ENCODE measurements around the gene HMBS.
"Not testable (repeated sequence)": the region's sequence is repeated elsewhere in the genome, so short reads cannot be mapped to it uniquely, and the experiment has no call there.

The HMBS gene

DNA sequence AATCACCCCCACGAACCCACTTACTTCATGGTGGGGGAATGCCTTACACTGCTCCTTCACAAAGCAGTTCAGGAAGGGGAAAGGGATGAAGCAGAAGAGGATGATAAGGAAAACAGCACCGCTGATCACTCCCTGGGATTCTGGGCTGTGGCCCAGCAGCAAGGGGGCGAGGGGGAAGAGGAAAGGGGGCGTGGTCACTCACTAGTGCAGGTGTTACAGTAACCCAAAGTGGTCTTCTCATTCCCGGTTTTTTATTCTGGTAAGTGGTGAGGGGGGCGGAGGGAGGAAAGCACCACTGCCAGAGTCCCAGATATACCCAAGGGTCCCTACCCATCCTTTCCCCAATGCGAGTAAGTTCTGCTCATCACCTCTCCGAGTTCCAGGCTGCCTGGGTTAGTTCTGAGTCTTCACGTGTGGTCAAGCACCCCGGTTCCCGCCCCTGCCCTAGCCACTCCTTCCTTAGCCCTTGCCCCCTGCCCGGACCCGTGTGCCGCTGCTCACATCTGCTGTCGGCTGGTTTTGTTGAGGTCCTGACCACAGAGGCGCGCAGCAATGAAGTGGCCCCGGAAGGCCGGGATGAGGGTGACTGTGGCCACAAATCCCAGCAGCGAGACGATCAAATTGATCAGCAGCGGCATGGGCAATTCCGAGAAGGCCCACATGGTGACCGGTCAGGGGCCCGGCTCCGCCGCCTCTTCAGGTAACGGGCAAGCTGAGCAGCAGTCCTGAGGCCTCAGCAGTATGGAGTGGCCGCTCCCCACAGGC lies 16.5 kb downstream of the HMBS start:
- DNase-seq (ENCODE audit: low read depth, low spot score) = no peak

- DNase-seq (ENCODE audit: low read depth, low spot score) = peak; percentile 97
Observed at GRCh38 chr11:119101759-119102423, 17.2 kb downstream of the HMBS start, which contains the start of gene DPAGT1. Gene DPAGT1 (minus strand): TSS chr11:119101853. CDS start chr11:119101655, 198 bp downstream.

DNA sequence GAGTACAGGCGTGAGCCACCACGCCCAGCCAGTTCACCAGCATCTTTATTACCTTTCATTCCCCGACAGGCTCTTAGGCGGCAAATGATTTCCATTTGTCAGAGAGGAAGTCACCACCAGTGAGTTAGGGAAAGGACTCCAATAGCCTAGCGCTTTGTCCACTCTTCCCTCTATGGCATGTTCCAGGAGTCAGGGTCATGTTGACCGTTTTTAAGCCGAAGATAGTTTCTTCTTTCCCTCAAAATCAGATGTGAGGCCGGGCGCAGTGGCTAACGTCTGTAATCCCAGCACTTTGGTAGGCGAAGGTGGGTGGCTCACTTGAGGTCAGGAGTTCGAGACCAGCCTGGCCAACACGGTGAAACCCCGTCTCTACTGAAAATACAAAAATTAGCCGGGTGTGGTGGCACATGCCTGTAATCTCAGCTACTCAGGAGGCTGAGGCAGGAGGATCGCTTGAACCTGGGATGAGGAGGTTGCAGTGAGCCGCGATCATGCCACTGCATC lies 18.5 kb downstream of the HMBS start:
- not testable (repeated sequence) for DNase-seq (ENCODE audit: low read depth, low spot score)

DNA sequence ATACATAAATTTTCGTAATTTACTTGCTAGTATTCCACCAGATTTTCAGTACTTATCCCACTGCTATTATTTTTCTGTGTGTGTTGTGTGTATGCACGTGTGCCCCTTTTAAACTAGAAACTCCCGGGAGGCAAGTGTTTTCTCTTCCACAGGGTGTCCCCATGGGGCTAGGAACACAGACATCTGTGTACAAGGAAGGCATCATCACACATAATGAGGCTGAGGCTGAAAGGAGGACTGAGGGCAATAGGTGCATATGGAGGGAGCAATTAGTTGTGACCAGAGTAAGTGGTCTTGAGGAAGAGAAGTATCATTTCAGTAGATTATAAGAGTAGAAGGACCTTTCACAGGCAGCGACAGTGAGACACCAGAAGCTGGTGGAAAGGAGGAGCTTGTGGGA lies 19.1 kb downstream of the HMBS start:
- no peak for DNase-seq (ENCODE audit: low read depth, low spot score)

DNA sequence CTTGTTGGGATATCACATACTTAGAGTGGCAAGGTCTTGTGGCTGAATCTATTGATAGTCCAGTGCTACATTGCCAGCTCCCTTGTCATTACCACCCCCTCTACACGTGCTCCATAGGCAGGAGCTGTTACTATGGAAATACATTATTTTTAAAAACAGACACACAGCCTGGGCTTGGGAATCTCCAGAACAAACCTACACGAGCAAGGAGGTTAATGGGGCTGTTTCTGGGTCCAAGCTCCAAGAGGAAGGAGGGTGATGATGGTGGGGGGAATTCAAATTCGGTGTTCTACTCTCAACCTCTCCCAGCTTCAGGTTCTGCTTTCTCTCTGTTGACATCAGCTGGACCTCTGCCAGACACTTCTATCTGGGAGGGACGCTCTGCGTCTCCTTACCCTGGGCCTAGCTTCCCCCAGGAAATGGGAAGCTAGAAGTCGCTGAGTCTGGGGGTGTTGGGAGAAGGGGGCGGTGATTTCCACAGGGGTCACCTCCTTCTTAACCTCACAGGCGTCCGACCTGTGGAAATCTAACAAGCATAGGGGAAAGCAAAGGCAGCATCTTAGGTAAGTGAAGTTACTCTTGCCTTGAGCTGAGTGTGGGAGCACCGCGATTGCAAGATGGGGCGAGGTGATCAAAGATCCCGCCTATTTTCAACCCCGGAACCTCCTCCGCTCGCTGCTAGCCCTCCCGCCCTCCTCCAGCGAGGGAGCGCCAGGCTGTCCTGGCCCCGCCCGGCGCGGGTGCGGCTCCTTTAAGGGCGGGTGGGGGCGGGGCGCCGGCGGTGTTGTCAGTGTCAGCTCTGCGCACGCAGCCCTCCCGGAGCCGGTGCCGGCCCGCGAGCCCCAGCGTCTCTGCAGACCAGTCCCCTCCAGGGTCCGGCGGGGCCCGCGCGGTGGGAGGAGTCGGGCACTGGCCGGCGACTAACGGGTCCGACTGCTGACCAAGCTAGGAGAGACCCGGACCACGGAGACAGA lies 22.2 kb downstream of the HMBS start, which contains the start of gene C2CD2L:
Gene C2CD2L, plus strand, starts transcription at position 781 of the 974 bp plus-strand sequence. CDS start 398 bp downstream, outside the sequence.
- peak; percentile 95 for DNase-seq (ENCODE audit: low read depth, low spot score)

- DNase-seq (ENCODE audit: low read depth, low spot score) = peak; percentile 44
Observed at GRCh38 chr11:119107538-119108145, 23.0 kb downstream of the HMBS start.

DNA sequence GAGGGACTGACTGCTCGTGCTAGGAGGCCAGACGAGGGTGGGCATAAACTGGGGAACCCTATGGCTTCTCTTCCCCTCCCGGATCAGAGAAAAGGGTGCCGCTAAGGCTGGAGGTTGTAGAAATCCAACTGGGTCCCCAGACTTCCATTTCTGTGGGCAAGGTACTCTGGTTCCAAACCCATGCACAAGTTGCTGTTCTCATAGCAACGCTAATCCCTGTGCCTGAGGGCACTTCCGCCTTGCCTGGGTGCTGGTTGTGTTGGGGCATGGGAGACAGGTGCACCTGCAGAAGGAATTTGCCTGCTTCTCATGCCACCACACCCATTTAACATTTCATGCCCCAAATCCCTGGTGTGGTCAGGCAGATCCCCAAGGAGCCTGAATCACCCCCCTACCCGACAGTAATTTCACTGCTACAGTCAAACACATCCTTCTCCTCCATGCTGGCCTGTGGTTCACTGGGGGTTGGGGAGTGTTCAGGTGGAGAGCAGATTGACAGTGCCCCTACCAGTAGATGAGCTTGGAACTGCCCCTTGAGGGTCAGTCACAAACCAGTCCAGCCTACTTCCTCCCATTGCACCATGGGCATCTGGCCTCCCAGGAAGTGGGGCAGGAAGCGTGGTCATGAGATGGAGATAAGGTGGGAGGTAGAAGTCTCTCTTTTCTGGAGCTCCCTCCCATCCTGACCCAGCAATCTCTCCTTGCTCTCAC lies 23.6 kb downstream of the HMBS start:
- peak; percentile 30 for DNase-seq (ENCODE audit: low read depth, low spot score)

GRCh38 chr11:119108857-119109221 lies 24.2 kb downstream of the HMBS start:
- no peak for DNase-seq (ENCODE audit: low read depth, low spot score)

GRCh38 chr11:119109843-119110242 lies 25.2 kb downstream of the HMBS start:
- no peak for DNase-seq (ENCODE audit: low read depth, low spot score)

DNA sequence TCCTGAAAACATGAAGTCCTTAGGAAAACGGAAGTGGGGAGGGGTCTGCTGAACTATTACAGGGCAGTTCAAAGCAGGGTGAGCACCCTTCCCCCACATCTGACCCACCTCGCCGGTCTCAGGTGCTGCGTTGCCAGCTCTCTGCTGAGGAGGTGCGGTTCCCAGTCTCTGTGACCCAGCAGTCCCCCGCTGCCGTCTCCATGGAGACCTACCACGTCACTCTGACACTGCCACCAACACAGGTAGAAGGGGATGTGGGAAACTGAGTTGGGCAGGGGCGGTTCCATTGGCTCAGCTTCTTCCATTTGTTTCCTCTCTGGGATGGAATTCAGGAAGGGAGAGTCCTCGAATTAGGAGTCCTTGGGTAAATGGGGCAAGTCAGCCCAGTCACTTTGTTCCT lies 25.8 kb downstream of the HMBS start:
- DNase-seq (ENCODE audit: low read depth, low spot score) = no peak

GRCh38 chr11:119111361-119111925 lies 26.8 kb downstream of the HMBS start:
- DNase-seq (ENCODE audit: low read depth, low spot score) = no peak

DNA sequence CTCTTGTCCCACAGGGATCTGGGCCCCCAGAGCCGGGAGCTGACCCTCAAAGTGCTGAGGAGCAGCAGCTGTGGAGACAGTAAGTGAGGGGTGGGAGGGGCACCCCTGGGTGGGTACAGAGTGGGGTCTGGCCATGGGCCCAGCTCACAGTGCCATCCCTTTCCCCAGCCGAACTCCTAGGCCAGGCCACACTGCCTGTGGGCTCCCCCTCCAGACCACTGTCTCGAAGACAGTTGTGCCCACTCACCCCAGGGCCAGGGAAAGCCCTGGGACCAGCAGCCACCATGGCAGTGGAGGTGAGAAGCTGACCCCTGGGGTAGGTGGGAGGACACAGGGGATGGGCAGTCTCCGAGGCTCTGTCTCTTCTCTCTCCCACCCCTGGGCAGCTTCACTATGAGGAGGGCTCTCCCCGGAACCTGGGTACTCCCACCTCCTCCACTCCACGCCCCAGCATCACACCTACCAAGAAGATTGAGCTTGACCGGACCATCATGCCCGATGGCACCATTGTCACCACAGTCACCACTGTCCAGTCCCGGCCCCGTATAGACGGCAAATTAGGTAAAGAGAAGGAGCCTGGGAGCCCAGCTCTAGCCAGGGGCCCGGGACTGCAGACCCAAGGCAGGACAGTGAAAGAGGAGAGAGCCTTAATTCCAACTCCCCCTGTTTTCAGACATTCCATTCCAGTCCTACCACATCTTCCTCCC lies 27.8 kb downstream of the HMBS start:
- DNase-seq (ENCODE audit: low read depth, low spot score) = no peak

- DNase-seq (ENCODE audit: low read depth, low spot score) = no peak
Observed at GRCh38 chr11:119113716-119114115, 29.0 kb downstream of the HMBS start.

- no peak for DNase-seq (ENCODE audit: low read depth, low spot score)
Observed at GRCh38 chr11:119114351-119114750, 29.7 kb downstream of the HMBS start.

DNA sequence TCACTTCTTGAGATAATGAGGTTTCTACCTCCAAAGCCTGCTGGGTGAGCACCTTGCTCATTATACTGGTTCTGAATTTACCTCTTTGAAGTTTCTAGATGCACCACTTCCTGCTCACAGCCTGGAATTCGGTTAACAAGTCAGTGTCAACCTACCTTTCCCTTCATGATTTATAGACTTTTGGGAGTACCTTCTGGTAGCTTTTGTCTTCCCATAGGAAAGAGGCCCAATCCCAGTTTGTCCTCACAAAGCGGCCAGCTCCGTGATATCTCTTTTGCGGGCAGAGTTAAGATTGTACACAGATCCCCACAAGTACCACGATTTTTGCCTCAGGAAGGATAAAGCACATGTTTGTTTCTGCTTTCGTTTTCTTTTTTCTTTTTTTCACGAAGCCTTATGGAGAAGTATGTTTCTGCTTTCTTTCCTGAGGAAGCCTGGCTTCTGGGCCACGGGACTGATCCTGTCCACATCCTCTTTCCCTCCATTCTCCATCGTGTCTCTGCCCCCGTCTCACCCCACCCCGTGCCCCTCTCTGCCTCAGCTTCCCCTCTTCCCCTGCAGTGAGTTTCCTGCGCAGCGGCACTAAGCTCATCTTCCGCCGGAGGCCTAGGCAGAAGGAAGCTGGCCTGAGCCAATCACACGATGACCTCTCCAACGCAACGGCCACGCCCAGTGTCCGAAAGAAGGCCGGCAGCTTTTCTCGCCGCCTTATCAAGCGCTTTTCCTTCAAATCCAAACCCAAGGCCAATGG lies 31.0 kb downstream of the HMBS start:
- DNase-seq (ENCODE audit: low read depth, low spot score) = no peak

DNA sequence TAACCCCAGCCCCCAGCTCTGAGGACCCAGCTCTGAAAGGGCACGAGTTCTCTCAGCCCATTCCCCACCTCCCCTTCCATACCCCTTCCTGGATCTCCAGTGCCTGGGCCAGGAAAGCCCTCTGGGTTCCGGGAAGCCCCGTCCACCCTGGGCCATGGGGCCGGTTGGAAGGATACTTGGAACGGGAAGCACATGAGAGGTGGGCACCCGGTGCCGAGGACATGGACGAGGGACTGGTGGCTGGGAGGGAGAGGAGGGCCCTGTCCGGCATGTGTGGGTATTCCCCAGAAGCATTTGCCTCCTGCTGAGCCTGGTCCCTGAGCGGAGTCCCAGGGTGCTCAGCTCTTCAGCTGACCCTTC lies 31.5 kb downstream of the HMBS start:
- no peak for DNase-seq (ENCODE audit: low read depth, low spot score)

GRCh38 chr11:119116601-119117000 lies 31.9 kb downstream of the HMBS start:
- no peak for DNase-seq (ENCODE audit: low read depth, low spot score)

- no peak for DNase-seq (ENCODE audit: low read depth, low spot score)
Observed at GRCh38 chr11:119117004-119117706, 32.5 kb downstream of the HMBS start.
